ENCODE data around the gene HOXA6. TPM values are rescaled to one million over a fixed set of nuclear protein-coding genes. Genes with fewer than 3 reads are reported as not detected.

HOXA6 gene
- total RNA-seq, 1 experiment from 2014 or later, result 0.65 TPM

DNA sequence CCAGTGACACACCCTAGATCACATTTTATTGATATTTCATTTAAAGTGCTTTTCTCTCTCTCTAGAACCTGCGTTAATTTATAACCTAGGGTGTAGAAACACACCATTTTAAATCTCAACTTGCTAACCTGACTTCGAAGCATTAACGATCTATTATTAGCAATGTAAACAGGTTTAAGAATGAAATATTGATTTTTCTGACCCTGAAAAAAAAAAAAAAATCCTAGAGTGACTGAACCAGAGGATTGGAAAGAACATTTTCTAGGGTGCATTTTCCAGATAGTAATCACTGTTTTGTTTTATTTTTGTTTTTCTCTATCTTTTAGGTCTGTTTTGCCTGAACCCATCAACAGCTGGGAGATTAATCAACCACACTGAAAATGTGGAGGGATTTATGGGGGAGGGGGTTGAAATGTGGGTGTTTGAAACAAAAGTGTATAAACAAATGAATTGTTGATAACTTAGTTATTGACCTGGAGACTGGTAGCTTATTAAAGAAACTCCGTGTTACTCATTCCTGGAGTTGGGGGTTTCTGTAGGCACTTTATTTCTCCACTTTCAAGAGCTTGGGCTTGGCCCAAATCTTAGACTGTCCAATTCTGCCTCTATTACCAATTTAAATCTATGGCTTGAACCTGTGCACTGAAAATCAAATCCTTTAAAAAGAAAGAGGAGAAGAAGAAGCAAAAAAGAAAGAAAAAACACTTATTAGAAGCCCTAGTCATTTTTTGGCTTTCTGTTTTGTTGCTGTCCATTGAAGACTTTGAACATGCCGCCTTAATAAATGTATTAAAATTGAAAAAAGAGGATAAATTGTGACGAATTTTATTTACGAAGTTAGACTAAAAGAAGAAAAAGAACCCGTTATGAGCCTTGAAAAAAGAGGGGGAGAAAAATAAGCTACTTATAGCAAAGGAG, 47.9 kb downstream of the HOXA6 start:
- H3K9me2 ChIP-seq (ENCODE audit: insufficient read depth), result no peaks in the 10 kb centered on the region
- H4K20me1 ChIP-seq (ENCODE audit: insufficient read depth), result no peaks in the 10 kb centered on the region
- no peak overlapping the region for H2AFZ ChIP-seq
- no peaks in the 10 kb centered on the region for H3K79me2 ChIP-seq (ENCODE audit: low read depth)
- H3K27ac ChIP-seq, result no peak overlapping the region
- peaks cover 17% of the 10 kb centered on the region for H3K4me1 ChIP-seq (replicated peaks; ENCODE audit: insufficient read depth)
- H3K4me2 ChIP-seq, result no peak overlapping the region
- H3K36me3 ChIP-seq (ENCODE audit: low read depth), result peaks cover 6% of the 10 kb centered on the region; the same call in 1 of the 2 replicates
- no peaks in the 10 kb centered on the region for H3K27me3 ChIP-seq (ENCODE audit: insufficient read depth, low read depth)
- TF ChIP-seq, protein P1, sequence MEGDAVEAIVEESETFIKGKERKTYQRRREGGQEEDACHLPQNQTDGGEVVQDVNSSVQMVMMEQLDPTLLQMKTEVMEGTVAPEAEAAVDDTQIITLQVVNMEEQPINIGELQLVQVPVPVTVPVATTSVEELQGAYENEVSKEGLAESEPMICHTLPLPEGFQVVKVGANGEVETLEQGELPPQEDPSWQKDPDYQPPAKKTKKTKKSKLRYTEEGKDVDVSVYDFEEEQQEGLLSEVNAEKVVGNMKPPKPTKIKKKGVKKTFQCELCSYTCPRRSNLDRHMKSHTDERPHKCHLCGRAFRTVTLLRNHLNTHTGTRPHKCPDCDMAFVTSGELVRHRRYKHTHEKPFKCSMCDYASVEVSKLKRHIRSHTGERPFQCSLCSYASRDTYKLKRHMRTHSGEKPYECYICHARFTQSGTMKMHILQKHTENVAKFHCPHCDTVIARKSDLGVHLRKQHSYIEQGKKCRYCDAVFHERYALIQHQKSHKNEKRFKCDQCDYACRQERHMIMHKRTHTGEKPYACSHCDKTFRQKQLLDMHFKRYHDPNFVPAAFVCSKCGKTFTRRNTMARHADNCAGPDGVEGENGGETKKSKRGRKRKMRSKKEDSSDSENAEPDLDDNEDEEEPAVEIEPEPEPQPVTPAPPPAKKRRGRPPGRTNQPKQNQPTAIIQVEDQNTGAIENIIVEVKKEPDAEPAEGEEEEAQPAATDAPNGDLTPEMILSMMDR (conservative IDR thresholded peaks at IDR 0.05), result no peak
- no peak for TF ChIP-seq EZH2 (IDR thresholded peaks at IDR 0.05; ENCODE audit: low read depth)
- H3K4me3 ChIP-seq, result no peak overlapping the region
- ChIA-PET POLR2A (ENCODE audit: unreplicated experiment) (no interaction called here), CTCF (no interaction called here)
- peaks cover 23% of the 10 kb centered on the region for H3F3A ChIP-seq (ENCODE audit: insufficient read depth, low read depth)
- no peak for DNase-seq
- intact Hi-C loops (cut with micrococcal nuclease; ENCODE audit: unreplicated experiment), result no loop called here
- no TSS peak for BruUV-seq (replicated peaks)
- H3K9me3 ChIP-seq (ENCODE audit: insufficient read depth, low read depth), result no peaks in the 10 kb centered on the region

- no peak overlapping the region for H3K4me3 ChIP-seq
- H3K9me2 ChIP-seq (ENCODE audit: insufficient read depth), result no peaks in the 10 kb centered on the region
- H3K27me3 ChIP-seq (ENCODE audit: insufficient read depth, low read depth), result no peaks in the 10 kb centered on the region
- H3K79me2 ChIP-seq (ENCODE audit: low read depth), result no peaks in the 10 kb centered on the region
- H3K4me2 ChIP-seq, result no peak overlapping the region
- no peak for TF ChIP-seq EZH2 (IDR thresholded peaks at IDR 0.05; ENCODE audit: low read depth)
- peaks cover 6% of the 10 kb centered on the region; the same call in 1 of the 2 replicates for H3K36me3 ChIP-seq (ENCODE audit: low read depth)
- no peaks in the 10 kb centered on the region for H4K20me1 ChIP-seq (ENCODE audit: insufficient read depth)
- no TSS peak for BruUV-seq (replicated peaks)
- no peaks in the 10 kb centered on the region for H3K9me3 ChIP-seq (ENCODE audit: insufficient read depth, low read depth)
- peak overlapping the region; percentile 84; the same call in 1 of the 2 replicates for H3K27ac ChIP-seq
- ChIA-PET CTCF (no interaction called here), POLR2A (ENCODE audit: unreplicated experiment) (interaction anchor here (0.6 kb wide), 4 partner anchors 9 to 74 kb away, joined by 3 to 4 read pairs (median 4); no protein-coding TSS in a partner anchor)
- H2AFZ ChIP-seq, result no peak overlapping the region
- H3K4me1 ChIP-seq (replicated peaks; ENCODE audit: insufficient read depth), result peaks cover 17% of the 10 kb centered on the region
- peaks cover 23% of the 10 kb centered on the region for H3F3A ChIP-seq (ENCODE audit: insufficient read depth, low read depth)
- DNase-seq, result no peak
- intact Hi-C loops (cut with micrococcal nuclease; ENCODE audit: unreplicated experiment), result no loop called here
Measured at GRCh38 chr7:27098578-27099451, 48.8 kb downstream of the HOXA6 start.

DNA sequence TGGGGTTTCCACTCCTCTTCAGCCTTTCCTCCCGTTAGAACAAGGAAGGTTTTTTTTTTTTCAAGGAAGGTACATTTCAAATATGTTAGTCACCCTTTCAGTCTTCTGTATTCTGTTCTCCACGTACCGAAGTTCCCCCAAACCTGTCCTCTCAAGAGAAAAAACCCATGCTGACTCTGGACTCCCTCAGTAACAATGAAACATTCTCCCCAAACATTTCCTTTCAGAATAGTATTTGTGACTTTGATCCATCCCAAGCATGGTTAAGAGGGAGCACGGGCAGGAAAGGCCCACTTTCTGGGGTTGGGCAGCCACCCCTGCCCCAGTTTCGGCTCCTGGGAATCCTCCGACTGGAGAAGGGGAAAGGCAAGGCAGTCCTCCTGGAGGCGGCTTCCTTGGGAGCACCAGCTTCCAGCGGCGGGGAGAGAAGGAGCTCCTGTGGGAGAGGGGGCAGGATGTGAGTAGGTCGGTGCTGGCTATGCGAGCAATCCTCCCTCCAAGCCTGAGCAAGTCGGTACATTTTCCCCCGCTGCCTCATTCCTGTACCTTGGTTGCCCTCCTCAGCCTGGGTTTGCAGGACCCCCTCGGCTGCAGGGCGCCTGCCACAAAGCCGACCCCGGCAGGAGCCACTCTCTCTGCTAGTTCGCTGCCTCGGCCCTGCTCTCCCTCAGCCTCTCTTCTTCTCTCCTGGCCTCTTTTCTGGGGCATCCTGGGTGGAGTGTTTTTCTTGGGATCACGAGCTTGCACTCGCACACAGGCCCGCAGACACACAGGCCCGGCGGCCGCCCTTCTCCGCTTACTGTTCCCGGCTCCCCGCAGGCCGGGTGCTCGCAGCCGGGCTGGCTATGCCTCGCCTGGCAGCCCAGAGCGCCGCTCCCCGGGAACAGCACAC, 49.6 kb downstream of the HOXA6 start:
- Histone ChIP-seq H4K20me1 (ENCODE audit: insufficient read depth) (no peaks in the 10 kb centered on the region), H3K27me3 (ENCODE audit: insufficient read depth, low read depth) (no peaks in the 10 kb centered on the region), H3K27ac (peak overlapping the region; percentile 84), H2AFZ (peak overlapping the region; percentile 59), H3K4me2 (peak overlapping the region; percentile 71), H3K9me3 (ENCODE audit: insufficient read depth, low read depth) (no peaks in the 10 kb centered on the region), H3K4me1 (replicated peaks; ENCODE audit: insufficient read depth) (peaks cover 25% of the 10 kb centered on the region), H3K4me3 (peak overlapping the region; percentile 11; the same call in 1 of the 2 replicates), H3K36me3 (ENCODE audit: low read depth) (peaks cover 6% of the 10 kb centered on the region; the same call in 1 of the 2 replicates), H3K9me2 (ENCODE audit: insufficient read depth) (no peaks in the 10 kb centered on the region), H3K79me2 (ENCODE audit: low read depth) (no peaks in the 10 kb centered on the region), H3F3A (ENCODE audit: insufficient read depth, low read depth) (peaks cover 23% of the 10 kb centered on the region)
- ChIA-PET POLR2A (ENCODE audit: unreplicated experiment) (interaction anchor here (0.6 kb wide), 7 partner anchors 8 to 684 kb away, joined by 3 to 5 read pairs (median 3); no protein-coding TSS in a partner anchor), CTCF (no interaction called here)
- BruUV-seq (replicated peaks), result TSS peak; percentile 39
- peak; percentile 28 to 85 for DNase-seq
- no peak for TF ChIP-seq EZH2 (IDR thresholded peaks at IDR 0.05; ENCODE audit: low read depth)
- TF ChIP-seq, protein P1 (conservative IDR thresholded peaks at IDR 0.05), result no peak
- intact Hi-C loops (cut with micrococcal nuclease; ENCODE audit: unreplicated experiment), result no loop called here
